Naive thymus-derived CD8-positive, alpha-beta T cell (primary cell): ENCODE data around the gene POLR3C. TPM values are rescaled to one million over a fixed set of nuclear protein-coding genes. Genes with fewer than 3 reads are reported as not detected.
"Not testable (repeated sequence)": the region's sequence is repeated elsewhere in the genome, so short reads cannot be mapped to it uniquely, and the experiment has no call there.

Experiments used
- ATAC-seq, 2 donors: fragments of 150-1000 bp; cut with Tn5 transposase in 1 of 2; sonication (Bioruptor Pico), chemical (Tn5 transposase) in 1 of 2; 1 replicate in 1 of 2; 2 replicates in 1 of 2; pipeline ENCODE4 v1.10.0; 2021; ENCODE audit warnings: mild to moderate bottlenecking in 2 of 2, moderate library complexity in 2 of 2
- POLR2A ChIA-PET: fragments of 350-600 bp; sonication (Branson Sonifier 250); formaldehyde crosslinking; loops from one replicate; lab custom pipeline; 2021; ENCODE audit warnings: antibody characterized with exemption; lab: Charles Lee
- DNase-seq, 10 donors: peaks; one replicate each; pipeline versions ENCODE4 v3.0.0 to v3.0.0-alpha.2; 2020 to 2022
- H3K27ac Mint-ChIP-seq, 10 donors: one replicate each; pipeline ENCODE4 v1.8.0; 2020 to 2022; ENCODE audit warnings: mild to moderate bottlenecking in 10 of 10, mixed read lengths in 10 of 10, moderate library complexity in 4 of 10, inconsistent platforms in 1 of 10
- H3K27me3 Mint-ChIP-seq, 5 donors: one replicate each; pipeline ENCODE4 v1.8.0; 2021 to 2022; ENCODE audit warnings: mixed read lengths in 5 of 5
- H3K36me3 Mint-ChIP-seq, 3 donors: one replicate each; pipeline ENCODE4 v1.8.0; 2020 to 2022; ENCODE audit warnings: mixed read lengths in 3 of 3, mild to moderate bottlenecking in 2 of 3, inconsistent platforms in 1 of 3
- H3K4me1 Mint-ChIP-seq, 4 donors: one replicate each; pipeline ENCODE4 v1.8.0; 2021 to 2022; ENCODE audit warnings: mixed read lengths in 4 of 4
- H3K4me3 Mint-ChIP-seq, 10 donors: one replicate each; pipeline ENCODE4 v1.8.0; 2020 to 2022; ENCODE audit warnings: mild to moderate bottlenecking in 10 of 10, mixed read lengths in 10 of 10, moderate library complexity in 6 of 10, inconsistent platforms in 1 of 10
- H3K9me3 Mint-ChIP-seq, 9 donors: one replicate each; pipeline ENCODE4 v1.8.0; 2020 to 2022; ENCODE audit warnings: mixed read lengths in 9 of 9, mild to moderate bottlenecking in 3 of 9, inconsistent platforms in 1 of 9, moderate library complexity in 1 of 9
- polyA plus RNA-seq, 3 donors: library from polyadenylated mRNA; unstranded; fragments of 300-500 nt; fragmentation: Illumina TruSeq; gene quantifications; one replicate each; pipeline ENCODE4 v1.2.3, GENCODE V29; 2021
- total RNA-seq, 8 experiments: library from RNA in 2 of 8; stranded (reverse) in 2 of 8; gene quantifications; one replicate each; pipeline ENCODE4 v1.2.3 and lab custom pipeline; 2021 to 2026

POLR3C gene
- total and polyA plus RNA-seq, 5 experiments from 2014 or later: 40.2 to 54.5 (median 42.8) TPM

DNA sequence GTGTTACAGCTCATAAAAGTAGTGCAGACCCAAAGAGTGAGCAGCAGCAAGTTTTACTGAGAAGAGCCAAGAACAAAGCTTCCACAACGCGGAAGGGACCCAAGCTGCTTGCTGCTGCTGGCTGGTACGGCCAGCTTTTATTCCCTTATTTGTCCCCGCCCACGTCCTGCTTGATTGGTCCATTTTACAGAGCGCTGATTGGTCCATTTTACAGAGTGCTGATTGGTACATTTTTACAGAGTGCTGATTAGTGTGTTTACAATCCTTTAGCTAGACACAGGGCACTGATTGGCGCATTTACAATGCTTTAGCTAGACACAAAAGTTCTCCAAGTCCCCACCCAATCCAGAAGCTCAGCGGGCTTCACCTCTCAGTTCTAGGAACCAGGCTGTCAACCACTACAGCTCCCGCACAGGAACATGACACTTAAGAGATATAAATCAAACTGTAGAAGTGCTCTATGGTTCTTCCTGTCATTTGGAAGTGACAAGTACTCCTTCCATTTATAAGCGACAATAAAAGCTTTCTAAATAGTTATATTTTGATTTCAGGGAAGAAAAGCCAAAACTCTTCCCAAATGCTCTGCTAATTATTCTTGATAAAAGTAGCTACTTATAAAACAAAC lies 28.6 kb upstream of the POLR3C start:
- no peaks in the 10 kb centered on the region for H3K27me3 Mint-ChIP-seq
- H3K36me3 Mint-ChIP-seq: peaks cover 24 to 58% (median 54%) of the 10 kb centered on the region in 3 donors
- peaks cover 0 to 32% (median 17%) of the 10 kb centered on the region in 9 donors for H3K9me3 Mint-ChIP-seq
- H3K4me1 Mint-ChIP-seq: peaks cover 14 to 20% (median 16%) of the 10 kb centered on the region in 4 donors
- peak overlapping the region in 1 of 10 donors; percentile 29 for H3K27ac Mint-ChIP-seq
- no peak overlapping the region for H3K4me3 Mint-ChIP-seq
- DNase-seq (no peak), ATAC-seq (no peak)
- POLR2A ChIA-PET: no interaction called here

- Mint-ChIP-seq H3K4me3 (no peak overlapping the region), H3K36me3 (peaks cover 24 to 58% (median 52%) of the 10 kb centered on the region in 3 donors), H3K27me3 (no peaks in the 10 kb centered on the region), H3K9me3 (peaks cover 0 to 32% (median 17%) of the 10 kb centered on the region in 9 donors), H3K4me1 (peaks cover 22 to 28% (median 25%) of the 10 kb centered on the region in 4 donors), H3K27ac (no peak overlapping the region)
- DNase-seq (no peak), ATAC-seq (no peak)
- POLR2A ChIA-PET: no interaction called here
These were observed 27.2 kb upstream of the POLR3C start for GRCh38 chr1:145796753-145797152.

DNA sequence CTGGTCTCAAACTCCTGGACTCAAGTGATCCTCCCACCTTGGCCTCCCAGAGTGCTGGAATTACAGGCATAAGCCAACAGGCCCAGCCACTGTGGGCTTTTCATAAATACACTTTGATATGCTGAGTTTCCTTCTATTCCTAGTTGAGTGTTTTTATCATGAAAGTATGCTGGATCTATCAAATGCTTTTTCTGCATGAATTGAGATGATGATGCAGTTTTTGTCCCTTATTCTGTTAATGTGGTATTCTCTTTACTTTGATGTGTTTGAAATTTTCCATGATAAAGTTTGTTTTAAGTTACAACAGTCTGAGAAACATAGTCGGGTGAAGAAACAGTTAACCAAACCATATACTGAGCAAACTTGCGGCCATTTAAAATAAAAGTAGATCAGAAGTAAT lies 24.2 kb upstream of the POLR3C start:
- H3K27me3 Mint-ChIP-seq: no peaks in the 10 kb centered on the region
- no peak overlapping the region for H3K4me3 Mint-ChIP-seq
- ATAC-seq (no peak), DNase-seq (no peak)
- H3K36me3 Mint-ChIP-seq: peaks cover 19 to 50% (median 30%) of the 10 kb centered on the region in 3 donors
- peak overlapping the region in 2 of 10 donors; percentile 6 to 50 for H3K27ac Mint-ChIP-seq
- peaks cover 22 to 55% (median 47%) of the 10 kb centered on the region in 4 donors for H3K4me1 Mint-ChIP-seq
- peaks cover 0 to 32% (median 17%) of the 10 kb centered on the region in 9 donors for H3K9me3 Mint-ChIP-seq
- POLR2A ChIA-PET: interaction anchor here (0.6 kb wide), 1 partner anchor 227 kb away, joined by 6 read pairs; no protein-coding TSS in a partner anchor

DNA sequence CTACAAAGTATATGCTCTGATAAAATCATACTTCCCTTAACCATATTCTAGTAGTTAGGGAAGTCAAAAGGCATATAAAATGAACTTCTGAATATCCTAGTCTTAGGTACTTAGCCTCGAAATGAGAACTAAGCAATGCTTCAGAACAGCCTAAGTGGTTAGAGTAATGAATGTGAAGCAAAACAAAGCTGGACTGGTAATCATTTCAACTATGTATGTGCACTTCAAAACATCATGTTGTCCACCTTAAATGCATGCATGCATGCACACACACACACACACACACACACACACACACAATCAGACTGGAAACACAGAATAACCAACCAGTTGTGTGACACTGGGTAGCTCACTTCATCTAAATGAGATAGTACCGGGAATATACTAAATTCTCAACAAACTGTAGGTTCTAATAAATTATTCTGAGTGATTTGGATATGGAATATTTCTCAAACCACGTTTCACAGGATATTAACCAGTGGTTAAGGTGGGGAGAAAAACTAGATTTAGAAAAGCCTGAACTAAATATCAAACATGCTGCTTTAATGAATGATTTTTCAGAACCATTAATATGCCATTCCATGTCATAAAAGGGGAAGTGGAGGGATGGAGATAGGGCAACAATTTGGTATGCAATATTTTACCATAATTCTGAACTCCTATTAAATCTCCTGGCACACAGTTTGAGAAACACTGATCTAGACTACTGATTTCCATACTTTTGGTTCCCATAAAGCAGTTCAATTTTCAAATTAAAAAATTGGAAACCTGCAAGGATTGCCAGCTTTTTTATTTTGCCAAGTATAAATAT lies 19.6 kb upstream of the POLR3C start:
- H3K4me3 Mint-ChIP-seq: peak overlapping the region in 1 of 10 donors; percentile 9
- no peak for DNase-seq
- H3K27ac Mint-ChIP-seq: peak overlapping the region in 1 of 10 donors; percentile 47
- H3K9me3 Mint-ChIP-seq: peaks cover 0 to 3% (median 0%) of the 10 kb centered on the region in 9 donors
- H3K27me3 Mint-ChIP-seq: no peaks in the 10 kb centered on the region
- no peak for ATAC-seq
- peaks cover 0 to 5% (median 4%) of the 10 kb centered on the region in 3 donors for H3K36me3 Mint-ChIP-seq
- H3K4me1 Mint-ChIP-seq: peaks cover 26 to 72% (median 64%) of the 10 kb centered on the region in 4 donors
- POLR2A ChIA-PET: interaction anchor here (1.0 kb wide), 1 partner anchor 20 kb away, joined by 3 read pairs; the partner anchor contains the start of genes POLR3C and RNF115

DNA sequence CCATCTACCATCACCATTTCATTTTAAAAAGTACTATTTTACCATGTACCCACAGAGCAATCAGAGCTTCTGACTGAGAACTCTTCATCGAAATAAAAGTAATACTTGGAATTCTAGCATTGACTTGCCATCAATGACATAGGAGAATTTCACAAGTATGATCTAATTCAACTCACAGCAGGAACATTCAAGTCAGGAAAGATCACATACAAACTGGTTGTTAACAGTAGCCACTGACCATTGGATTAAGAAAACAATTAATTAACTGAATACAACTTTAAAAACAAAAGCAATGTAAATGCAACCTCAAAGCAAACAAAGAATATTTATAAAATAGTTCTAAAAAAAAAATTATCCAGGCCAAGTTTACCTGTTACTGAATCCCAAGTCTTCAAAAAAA lies 18.9 kb upstream of the POLR3C start:
- POLR2A ChIA-PET: interaction anchor here (1.0 kb wide), 1 partner anchor 19 kb away, joined by 3 read pairs; the partner anchor contains the start of genes POLR3C and RNF115
- no peaks in the 10 kb centered on the region for H3K27me3 Mint-ChIP-seq
- H3K36me3 Mint-ChIP-seq: peaks cover 0 to 5% (median under 1%) of the 10 kb centered on the region in 3 donors
- DNase-seq (no peak), ATAC-seq (no peak)
- no peaks in the 10 kb centered on the region for H3K9me3 Mint-ChIP-seq
- no peak overlapping the region for H3K27ac Mint-ChIP-seq
- peaks cover 23 to 70% (median 60%) of the 10 kb centered on the region in 4 donors for H3K4me1 Mint-ChIP-seq
- H3K4me3 Mint-ChIP-seq: no peak overlapping the region

GRCh38 chr1:145806408-145806807 lies 17.6 kb upstream of the POLR3C start:
- Mint-ChIP-seq H3K9me3 (no peaks in the 10 kb centered on the region), H3K27ac (peak overlapping the region in 1 of 10 donors; percentile 75), H3K4me3 (no peak overlapping the region), H3K27me3 (no peaks in the 10 kb centered on the region), H3K36me3 (peaks cover 0 to 5% (median 0%) of the 10 kb centered on the region in 3 donors), H3K4me1 (peaks cover 19 to 59% (median 50%) of the 10 kb centered on the region in 4 donors)
- ATAC-seq (no peak), DNase-seq (no peak)
- POLR2A ChIA-PET: no interaction called here

- Mint-ChIP-seq H3K27me3 (no peaks in the 10 kb centered on the region), H3K36me3 (peaks cover 0 to 5% (median 0%) of the 10 kb centered on the region in 3 donors), H3K9me3 (no peaks in the 10 kb centered on the region), H3K4me1 (peaks cover 19 to 55% (median 46%) of the 10 kb centered on the region in 4 donors), H3K4me3 (no peak overlapping the region), H3K27ac (peak overlapping the region in 1 of 10 donors; percentile 75)
- DNase-seq (no peak), ATAC-seq (no peak)
- POLR2A ChIA-PET: no interaction called here
These were observed 17.2 kb upstream of the POLR3C start for GRCh38 chr1:145806844-145807243.

DNA sequence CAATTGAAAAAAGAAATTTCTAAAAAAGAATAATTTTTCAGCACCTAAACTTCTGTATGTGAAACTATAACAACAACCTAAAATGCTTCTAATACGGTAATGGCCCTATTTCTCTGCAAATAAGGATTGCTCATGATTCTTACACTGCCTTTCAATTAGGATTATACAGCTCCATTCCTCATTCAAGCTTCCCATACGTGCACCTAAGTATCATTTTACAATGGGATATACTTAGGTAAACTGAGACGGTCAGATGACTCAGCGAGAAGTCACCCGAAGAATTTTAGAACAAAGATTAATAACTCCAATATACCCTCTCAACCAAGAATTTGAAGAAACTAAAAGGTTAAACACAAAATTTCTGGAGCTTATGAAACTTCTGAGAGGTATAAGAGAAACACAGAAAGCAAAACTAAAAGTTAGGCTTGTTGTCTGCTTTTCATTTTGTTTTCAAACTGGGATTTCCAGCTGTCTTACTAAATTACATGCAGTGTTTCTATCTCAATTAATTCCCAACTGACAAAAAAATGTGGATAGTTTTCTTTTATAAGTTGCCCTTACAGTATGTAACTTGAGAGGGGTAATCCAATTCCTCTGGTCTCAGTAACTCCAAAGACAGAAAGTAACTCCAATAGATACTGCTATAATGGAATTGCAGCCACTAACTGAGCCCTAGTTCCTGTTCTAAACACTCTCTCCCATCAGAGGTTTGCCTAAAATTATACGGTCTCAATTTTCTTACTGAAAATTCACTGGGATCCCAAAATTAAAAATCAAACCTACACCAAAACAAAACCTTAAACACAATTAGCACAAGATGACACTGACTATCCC lies 10.8 kb upstream of the POLR3C start:
- POLR2A ChIA-PET, DNase-seq, ATAC-seq, H3K27ac Mint-ChIP-seq, H3K4me3 Mint-ChIP-seq, H3K36me3 Mint-ChIP-seq, H3K27me3 Mint-ChIP-seq, H3K9me3 Mint-ChIP-seq: not testable (repeated sequence)
- H3K4me1 Mint-ChIP-seq: peaks cover 2 to 17% (median 7%) of the 10 kb centered on the region in 4 donors

DNA sequence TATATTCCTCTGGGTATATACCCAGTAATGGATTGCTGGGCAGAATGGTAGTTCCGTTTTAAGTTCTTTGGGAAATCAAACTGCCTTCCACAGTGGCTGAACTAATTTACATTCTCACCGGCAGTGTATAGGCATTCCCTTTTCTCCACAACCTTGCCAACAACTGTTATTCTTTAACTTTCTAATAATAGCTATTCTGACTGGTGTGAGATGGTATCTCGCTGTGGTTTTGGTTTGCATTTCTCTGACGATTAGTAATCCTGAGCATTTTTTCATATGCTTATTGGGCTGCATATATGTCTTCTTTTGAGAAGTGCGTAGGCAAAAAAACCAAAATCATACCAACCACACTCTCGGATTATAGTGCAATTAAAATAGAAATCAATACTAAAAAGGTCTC lies 5.9 kb upstream of the POLR3C start:
- POLR2A ChIA-PET, ATAC-seq: not testable (repeated sequence)

DNA sequence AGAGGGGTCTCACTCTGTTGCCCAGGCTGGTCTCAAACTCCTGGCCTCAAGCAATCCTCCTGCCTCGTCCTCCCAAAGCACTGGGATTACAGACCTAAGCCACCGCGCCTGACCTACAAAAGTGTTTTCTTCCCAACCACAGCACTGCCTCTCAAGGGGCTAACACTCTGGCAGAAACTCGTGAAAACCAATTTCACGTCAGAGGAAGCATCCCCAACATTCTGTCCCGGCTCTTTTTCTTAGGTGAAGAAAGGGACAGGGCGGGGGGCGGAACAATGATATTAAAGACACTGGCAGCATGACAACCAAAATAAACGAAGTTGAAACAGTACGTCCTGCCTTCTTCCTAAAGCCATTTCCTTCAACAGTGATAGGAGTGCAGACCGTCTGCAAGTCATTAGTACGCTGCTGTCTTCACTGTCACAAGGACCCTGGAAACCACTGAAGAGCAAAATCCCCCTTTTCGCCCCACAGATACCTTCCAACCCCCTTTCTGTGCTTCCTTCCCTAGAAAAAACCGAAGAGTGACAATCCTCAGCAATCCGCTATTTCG lies 1.1 kb upstream of the POLR3C start:
- H3K4me3 Mint-ChIP-seq: peak overlapping the region in 3 of 10 donors; percentile 41 to 97 (median 70)
- peaks cover 11 to 32% (median 20%) of the 10 kb centered on the region in 4 donors for H3K4me1 Mint-ChIP-seq
- ATAC-seq: peak in 1 of 2 donors; percentile 2
- POLR2A ChIA-PET: interaction anchor here (1.8 kb wide), 1 partner anchor 37 kb away, joined by 22 read pairs; the partner anchor contains the start of gene PIAS3
- H3K36me3 Mint-ChIP-seq: peaks cover 0 to 28% (median 10%) of the 10 kb centered on the region in 3 donors
- DNase-seq, H3K27me3 Mint-ChIP-seq, H3K9me3 Mint-ChIP-seq: not testable (repeated sequence)
- peak overlapping the region in 4 of 10 donors; percentile 8 to 98 (median 81) for H3K27ac Mint-ChIP-seq

More for the DNA sequence above, 5.9 kb upstream of the POLR3C start:
- not testable (repeated sequence) for DNase-seq, H3K27me3 Mint-ChIP-seq, H3K9me3 Mint-ChIP-seq, H3K4me3 Mint-ChIP-seq, H3K27ac Mint-ChIP-seq, H3K36me3 Mint-ChIP-seq
- peaks cover 0 to 12% (median 2%) of the 10 kb centered on the region in 4 donors for H3K4me1 Mint-ChIP-seq

- Mint-ChIP-seq H3K4me1 (peaks cover 13 to 38% (median 22%) of the 10 kb centered on the region in 4 donors), H3K4me3 (peak overlapping the region; percentile 96 to 99 (median 97)), H3K27ac (peak overlapping the region; percentile 91 to 98 (median 97)), H3K27me3 (no peaks in the 10 kb centered on the region), H3K36me3 (peaks cover 5 to 41% (median 19%) of the 10 kb centered on the region in 3 donors), H3K9me3 (no peaks in the 10 kb centered on the region)
- ATAC-seq (no peak), DNase-seq (no peak)
- POLR2A ChIA-PET: interaction anchor here (0.7 to 3.3 kb wide), 10 partner anchors 20 to 213 kb away, joined by 3 to 22 read pairs (median 6); partner anchors contain the start of genes ANKRD34A, NUDT17, PEX11B and PIAS3
These were observed 471 bp downstream of the POLR3C start for GRCh38 chr1:145824499-145824842.
